Measurements from ENCODE around the gene DHRS13.
"Not testable (repeated sequence)": the region's sequence is repeated elsewhere in the genome, so short reads cannot be mapped to it uniquely, and the experiment has no call there.

The DHRS13 gene

GRCh38 chr17:28856028-28856574, 46.8 kb downstream of the DHRS13 start:
- no peak for DNase-seq

GRCh38 chr17:28855336-28855679, 47.6 kb downstream of the DHRS13 start:
- no peak for DNase-seq

GRCh38 chr17:28854457-28855335, 48.2 kb downstream of the DHRS13 start, which contains the start of gene ERAL1:
TSS of gene ERAL1 (plus strand) at chr17:28855016. CDS start at chr17:28855035, 19 bp downstream.
- DNase-seq: peak; percentile 89

DNA sequence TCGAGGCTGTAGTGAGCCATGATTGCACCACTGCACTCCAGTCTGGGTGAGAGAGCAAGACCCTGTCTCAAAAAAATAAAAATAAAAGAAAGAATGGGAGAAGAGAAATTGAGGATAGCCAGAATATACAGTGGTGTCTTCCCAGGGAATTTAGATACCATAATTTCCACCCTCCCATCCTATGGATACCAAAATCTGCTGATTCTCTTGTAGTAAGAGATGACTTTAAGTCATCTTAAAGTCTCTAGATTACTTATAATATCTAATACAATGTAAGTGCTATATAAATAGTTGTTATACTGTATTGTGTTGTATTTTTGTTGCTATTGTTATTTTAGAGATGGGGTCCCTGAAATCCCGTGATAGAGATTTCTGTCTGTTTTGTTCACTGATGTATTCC, 49.6 kb downstream of the DHRS13 start:
- no peak for DNase-seq

GRCh38 chr17:28849281-28849680, 53.6 kb downstream of the DHRS13 start:
- no peak for DNase-seq

- DNase-seq: not testable (repeated sequence)
Observed at GRCh38 chr17:28848667-28849066, 54.2 kb downstream of the DHRS13 start.

Measured in fibroblast of skin of back (primary cell).